Calu3 (cell line): ENCODE results near the gene KAZN. TPM values are rescaled to one million over a fixed set of nuclear protein-coding genes. Genes with fewer than 3 reads are reported as not detected.

Experiments used
- BruUV-seq: library from RNA; stranded (reverse); fragments of 400-500 nt; replicated peaks from 2 replicates; lab custom pipeline; 2021; lab: Mats Ljungman, UMichigan
- CTCF ChIA-PET: fragments of 300-600 bp; sonication (Branson Sonifier 250); formaldehyde crosslinking; loops from one replicate; lab custom pipeline; 2022; ENCODE audit warnings: antibody characterized with exemption; lab: Charles Lee
- DNase-seq: peaks from one replicate; pipeline ENCODE4 v3.0.0; 2022
- H3K27ac Mint-ChIP-seq: one replicate; pipeline ENCODE4 v1.8.0; 2022; ENCODE audit warnings: mixed read lengths; ENCODE audit not compliant: unreplicated experiment
- H3K27me3 Mint-ChIP-seq: one replicate; pipeline ENCODE4 v1.8.0; 2022; ENCODE audit warnings: mixed read lengths; ENCODE audit not compliant: unreplicated experiment
- H3K36me3 Mint-ChIP-seq: one replicate; pipeline ENCODE4 v1.8.0; 2022; ENCODE audit warnings: mild to moderate bottlenecking, moderate library complexity, mixed read lengths; ENCODE audit not compliant: insufficient read depth, unreplicated experiment
- H3K4me1 Mint-ChIP-seq: one replicate; pipeline ENCODE4 v1.8.0; 2022; ENCODE audit warnings: mild to moderate bottlenecking, low read depth, mixed read lengths; ENCODE audit not compliant: unreplicated experiment
- H3K4me3 Mint-ChIP-seq: one replicate; pipeline ENCODE4 v1.8.0; 2022; ENCODE audit warnings: mild to moderate bottlenecking, low read depth, moderate library complexity, mixed read lengths; ENCODE audit not compliant: unreplicated experiment
- H3K9me3 Mint-ChIP-seq: one replicate; pipeline ENCODE4 v1.8.0; 2022; ENCODE audit warnings: low read depth, mixed read lengths; ENCODE audit not compliant: unreplicated experiment
- intact Hi-C: fragments of 100-400 bp; cut with micrococcal nuclease; formaldehyde crosslinking; loops from one replicate; pipeline ENCODE4 v1.10.0; 2022; ENCODE audit not compliant: unreplicated experiment
- total RNA-seq: library from RNA; stranded (reverse); gene quantifications from 2 replicates; pipeline ENCODE4 v1.2.3, GENCODE V29; 2022
- TF ChIP-seq, protein P1 (sequence below): fragments of 200-600 bp; IDR thresholded peaks from one replicate; pipeline ENCODE4 v1.8.0; 2022; ENCODE audit warnings: antibody characterized with exemption; ENCODE audit not compliant: unreplicated experiment

Gene KAZN
- total RNA-seq, 1 experiment from 2014 or later: 3.6 TPM

- BruUV-seq: no TSS peak
- TF ChIP-seq, protein P1, sequence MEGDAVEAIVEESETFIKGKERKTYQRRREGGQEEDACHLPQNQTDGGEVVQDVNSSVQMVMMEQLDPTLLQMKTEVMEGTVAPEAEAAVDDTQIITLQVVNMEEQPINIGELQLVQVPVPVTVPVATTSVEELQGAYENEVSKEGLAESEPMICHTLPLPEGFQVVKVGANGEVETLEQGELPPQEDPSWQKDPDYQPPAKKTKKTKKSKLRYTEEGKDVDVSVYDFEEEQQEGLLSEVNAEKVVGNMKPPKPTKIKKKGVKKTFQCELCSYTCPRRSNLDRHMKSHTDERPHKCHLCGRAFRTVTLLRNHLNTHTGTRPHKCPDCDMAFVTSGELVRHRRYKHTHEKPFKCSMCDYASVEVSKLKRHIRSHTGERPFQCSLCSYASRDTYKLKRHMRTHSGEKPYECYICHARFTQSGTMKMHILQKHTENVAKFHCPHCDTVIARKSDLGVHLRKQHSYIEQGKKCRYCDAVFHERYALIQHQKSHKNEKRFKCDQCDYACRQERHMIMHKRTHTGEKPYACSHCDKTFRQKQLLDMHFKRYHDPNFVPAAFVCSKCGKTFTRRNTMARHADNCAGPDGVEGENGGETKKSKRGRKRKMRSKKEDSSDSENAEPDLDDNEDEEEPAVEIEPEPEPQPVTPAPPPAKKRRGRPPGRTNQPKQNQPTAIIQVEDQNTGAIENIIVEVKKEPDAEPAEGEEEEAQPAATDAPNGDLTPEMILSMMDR: no peak
- intact Hi-C loops: no loop called here
- H3K27ac Mint-ChIP-seq: peak overlapping the region; percentile 95
- H3K4me1 Mint-ChIP-seq: peaks cover 41% of the 10 kb centered on the region
- CTCF ChIA-PET: interaction anchor here (0.7 kb wide), 2 partner anchors 27 to 131 kb away, joined by 3 to 5 read pairs; no protein-coding TSS in a partner anchor
- DNase-seq: peak; percentile 57
- peaks cover 6% of the 10 kb centered on the region for H3K36me3 Mint-ChIP-seq
- peak overlapping the region; percentile 73 for H3K4me3 Mint-ChIP-seq
- H3K9me3 Mint-ChIP-seq: no peaks in the 10 kb centered on the region
- no peaks in the 10 kb centered on the region for H3K27me3 Mint-ChIP-seq
Measured at GRCh38 chr1:15089258-15089992, 490.9 kb downstream of the KAZN start.

DNA sequence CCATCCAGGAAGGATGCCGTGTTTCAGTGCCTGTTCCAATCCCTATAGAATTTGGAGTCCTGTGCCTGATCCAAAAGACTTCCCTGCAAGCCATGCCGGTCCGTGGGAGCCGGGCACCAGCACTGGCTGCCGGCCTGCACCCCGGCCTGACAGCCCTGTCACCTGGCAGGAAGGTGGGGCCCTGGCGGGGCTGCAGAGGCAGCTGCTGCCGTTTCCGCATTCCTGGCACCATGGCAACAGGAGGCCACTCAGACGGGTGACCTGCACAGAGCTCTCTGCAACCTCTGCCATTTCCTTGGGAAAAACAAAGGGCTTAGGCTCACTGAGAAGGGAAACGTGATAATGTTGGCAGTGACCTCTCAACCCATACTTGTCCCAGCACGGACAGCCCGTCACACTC lies 491.9 kb downstream of the KAZN start:
- Mint-ChIP-seq H3K36me3 (peaks cover 6% of the 10 kb centered on the region), H3K4me1 (peaks cover 41% of the 10 kb centered on the region), H3K9me3 (no peaks in the 10 kb centered on the region), H3K4me3 (peak overlapping the region; percentile 73), H3K27ac (peak overlapping the region; percentile 95), H3K27me3 (no peaks in the 10 kb centered on the region)
- intact Hi-C loops: no loop called here
- TF ChIP-seq, protein P1: no peak
- CTCF ChIA-PET: interaction anchor here (0.6 kb wide), 1 partner anchor 1338 kb away, joined by 5 read pairs; no protein-coding TSS in a partner anchor
- peak; percentile 91 for DNase-seq
- BruUV-seq: no TSS peak

DNA sequence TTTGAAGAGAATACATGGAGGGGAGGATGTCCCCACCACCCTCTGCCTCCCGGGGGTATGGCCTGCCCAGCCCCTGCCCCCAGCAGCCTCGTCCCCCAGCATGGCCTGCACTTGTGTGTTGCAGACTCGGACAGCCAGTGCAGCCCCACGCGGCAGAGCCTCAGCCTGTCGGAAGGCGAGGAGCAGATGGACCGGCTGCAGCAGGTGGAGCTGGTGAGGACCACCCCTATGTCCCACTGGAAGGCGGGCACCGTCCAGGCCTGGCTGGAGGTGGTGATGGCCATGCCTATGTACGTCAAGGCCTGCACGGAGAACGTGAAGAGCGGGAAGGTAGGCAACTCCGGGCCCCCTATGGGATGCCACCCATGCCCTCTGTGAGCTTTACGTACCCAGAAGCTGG lies 495.6 kb downstream of the KAZN start:
- no peaks in the 10 kb centered on the region for H3K9me3 Mint-ChIP-seq
- DNase-seq: no peak
- CTCF ChIA-PET: no interaction called here
- no peak overlapping the region for H3K4me3 Mint-ChIP-seq
- H3K36me3 Mint-ChIP-seq: peaks cover 6% of the 10 kb centered on the region
- peaks cover 6% of the 10 kb centered on the region for H3K27me3 Mint-ChIP-seq
- intact Hi-C loops: no loop called here
- peaks cover 37% of the 10 kb centered on the region for H3K4me1 Mint-ChIP-seq
- no peak overlapping the region for H3K27ac Mint-ChIP-seq
- TF ChIP-seq, protein P1: no peak
- BruUV-seq: no TSS peak

GRCh38 chr1:15094719-15095495 lies 496.4 kb downstream of the KAZN start:
- TF ChIP-seq, protein P1: no peak
- intact Hi-C loops: no loop called here
- Mint-ChIP-seq H3K36me3 (peaks cover 6% of the 10 kb centered on the region), H3K27me3 (peaks cover 14% of the 10 kb centered on the region), H3K27ac (no peak overlapping the region), H3K4me1 (peaks cover 37% of the 10 kb centered on the region), H3K4me3 (no peak overlapping the region), H3K9me3 (no peaks in the 10 kb centered on the region)
- CTCF ChIA-PET: no interaction called here
- BruUV-seq: no TSS peak
- DNase-seq: no peak
